K562 (cell line): ENCODE data around the gene TSPAN15.

Experiments
- CTCF ChIP-seq, 3 experiments: IDR thresholded peaks in 2 of 3; conservative IDR thresholded peaks in 1 of 3; 2 replicates each; pipeline ENCODE4 v1.5.1; 2011 to 2012; ENCODE audit warnings: low read length in 3 of 3, mild to moderate bottlenecking in 3 of 3, control low read depth in 2 of 3, improper control_type of control experiment in 1 of 3, inconsistent platforms in 1 of 3, low read depth in 1 of 3, mixed read lengths in 1 of 3, moderate library complexity in 1 of 3; ENCODE audit not compliant: insufficient read depth in 2 of 3
- FOXK1 ChIP-seq: sonication (generic); formaldehyde crosslinking; IDR thresholded peaks from 2 replicates; pipeline ENCODE4 v1.8.0; 2022; ENCODE audit warnings: missing genetic modification reagents, mild to moderate bottlenecking, borderline replicate concordance
- MAFK ChIP-seq: IDR thresholded peaks from 2 replicates; pipeline ENCODE4 v1.6.1; 2011; ENCODE audit warnings: low read length, improper control_type of control experiment
- MEF2D ChIP-seq: conservative IDR thresholded peaks from 2 replicates; pipeline ENCODE4 v1.6.1; 2016; ENCODE audit warnings: low read depth, missing genetic modification characterization, missing compliant biosample characterization
- SRSF1 ChIP-seq: fragments of 200-400 bp; formaldehyde crosslinking; IDR thresholded peaks from 2 replicates; pipeline ENCODE4 v1.6.1; 2017; ENCODE audit warnings: mild to moderate bottlenecking, low read depth, low read length, moderate library complexity
- ZNF232 ChIP-seq: sonication (generic); formaldehyde crosslinking; IDR thresholded peaks from 2 replicates; pipeline ENCODE4 v1.8.0; 2022; ENCODE audit warnings: mild to moderate bottlenecking, missing genetic modification reagents

GRCh38 chr10:69533658-69534057 lies 82.4 kb downstream of the TSPAN15 start:
- TF ChIP-seq SRSF1 (no peak), MEF2D (tag) (no peak), CTCF (IDR thresholded peaks at IDR 0.05 in 2 of 3, conservative IDR thresholded peaks at IDR 0.05 in 1 of 3; ENCODE audit: insufficient read depth in 2 of 3, low read depth in 1 of 3, low read length in 3 of 3) (no peak), FOXK1 (CRISPR knock-in tag) (no peak), MAFK (no peak), ZNF232 (no peak)
